ENCODE results near the gene SRRD.

Gene SRRD

GRCh38 chr22:26445577-26446275 lies 38.0 kb upstream of the SRRD start:
- H3K9me3 ChIP-seq (ENCODE audit: control insufficient read depth, insufficient read depth, low read depth, low read length) = no peaks in the 10 kb centered on the region
- H3K9ac ChIP-seq (ENCODE audit: low read length) = no peak overlapping the region
- no peak overlapping the region for H3K27ac ChIP-seq (ENCODE audit: low read depth, low read length)
- peaks cover under 1% of the 10 kb centered on the region; the same call in 1 of the 2 replicates for H3K36me3 ChIP-seq (ENCODE audit: control insufficient read depth, insufficient read depth, low read length)
- H3K4me3 ChIP-seq (ENCODE audit: low read depth, low read length) = no peak overlapping the region
- H3K4me1 ChIP-seq (ENCODE audit: control insufficient read depth, insufficient read depth, low read length) = no peaks in the 10 kb centered on the region
- H3K27me3 ChIP-seq (ENCODE audit: control insufficient read depth, insufficient read depth, low read length) = no peaks in the 10 kb centered on the region

- Histone ChIP-seq H3K36me3 (ENCODE audit: control insufficient read depth, insufficient read depth, low read length) (peaks cover 11% of the 10 kb centered on the region), H3K9me3 (ENCODE audit: control insufficient read depth, insufficient read depth, low read depth, low read length) (no peaks in the 10 kb centered on the region), H3K27ac (ENCODE audit: low read depth, low read length) (no peak overlapping the region), H3K27me3 (ENCODE audit: control insufficient read depth, insufficient read depth, low read length) (no peaks in the 10 kb centered on the region), H3K9ac (ENCODE audit: low read length) (no peak overlapping the region), H3K4me3 (ENCODE audit: low read depth, low read length) (no peak overlapping the region), H3K4me1 (ENCODE audit: control insufficient read depth, insufficient read depth, low read length) (no peaks in the 10 kb centered on the region)
Measured at GRCh38 chr22:26446808-26447515, 36.7 kb upstream of the SRRD start.

- no peaks in the 10 kb centered on the region for H3K4me1 ChIP-seq (ENCODE audit: control insufficient read depth, insufficient read depth, low read length)
Measured at GRCh38 chr22:26447584-26448329, 35.9 kb upstream of the SRRD start.

GRCh38 chr22:26448334-26448733 lies 35.3 kb upstream of the SRRD start:
- H3K36me3 ChIP-seq (ENCODE audit: control insufficient read depth, insufficient read depth, low read length) = peaks cover 24% of the 10 kb centered on the region
- no peaks in the 10 kb centered on the region for H3K27me3 ChIP-seq (ENCODE audit: control insufficient read depth, insufficient read depth, low read length)
- no peaks in the 10 kb centered on the region for H3K9me3 ChIP-seq (ENCODE audit: control insufficient read depth, insufficient read depth, low read depth, low read length)
- H3K4me1 ChIP-seq (ENCODE audit: control insufficient read depth, insufficient read depth, low read length) = no peaks in the 10 kb centered on the region
- H3K4me3 ChIP-seq (ENCODE audit: low read depth, low read length) = no peak overlapping the region
- H3K27ac ChIP-seq (ENCODE audit: low read depth, low read length) = no peak overlapping the region
- H3K9ac ChIP-seq (ENCODE audit: low read length) = no peak overlapping the region

More at GRCh38 chr22:26447584-26448329, 35.9 kb upstream of the SRRD start:
- Histone ChIP-seq H3K36me3 (ENCODE audit: control insufficient read depth, insufficient read depth, low read length) (peaks cover 19% of the 10 kb centered on the region), H3K27me3 (ENCODE audit: control insufficient read depth, insufficient read depth, low read length) (no peaks in the 10 kb centered on the region), H3K27ac (ENCODE audit: low read depth, low read length) (no peak overlapping the region), H3K9me3 (ENCODE audit: control insufficient read depth, insufficient read depth, low read depth, low read length) (no peaks in the 10 kb centered on the region), H3K4me3 (ENCODE audit: low read depth, low read length) (no peak overlapping the region), H3K9ac (ENCODE audit: low read length) (no peak overlapping the region)

GRCh38 chr22:26448941-26449340 lies 34.7 kb upstream of the SRRD start:
- Histone ChIP-seq H3K4me3 (ENCODE audit: low read depth, low read length) (no peak overlapping the region), H3K9ac (ENCODE audit: low read length) (no peak overlapping the region), H3K4me1 (ENCODE audit: control insufficient read depth, insufficient read depth, low read length) (no peaks in the 10 kb centered on the region), H3K9me3 (ENCODE audit: control insufficient read depth, insufficient read depth, low read depth, low read length) (no peaks in the 10 kb centered on the region), H3K27me3 (ENCODE audit: control insufficient read depth, insufficient read depth, low read length) (no peaks in the 10 kb centered on the region), H3K36me3 (ENCODE audit: control insufficient read depth, insufficient read depth, low read length) (peaks cover 30% of the 10 kb centered on the region), H3K27ac (ENCODE audit: low read depth, low read length) (no peak overlapping the region)

- Histone ChIP-seq H3K27me3 (ENCODE audit: control insufficient read depth, insufficient read depth, low read length) (no peaks in the 10 kb centered on the region), H3K9me3 (ENCODE audit: control insufficient read depth, insufficient read depth, low read depth, low read length) (no peaks in the 10 kb centered on the region), H3K4me3 (ENCODE audit: low read depth, low read length) (no peak overlapping the region), H3K9ac (ENCODE audit: low read length) (no peak overlapping the region), H3K4me1 (ENCODE audit: control insufficient read depth, insufficient read depth, low read length) (no peaks in the 10 kb centered on the region), H3K27ac (ENCODE audit: low read depth, low read length) (no peak overlapping the region), H3K36me3 (ENCODE audit: control insufficient read depth, insufficient read depth, low read length) (peaks cover 34% of the 10 kb centered on the region)
Measured at GRCh38 chr22:26450453-26451185, 33.1 kb upstream of the SRRD start.

GRCh38 chr22:26452236-26453016 lies 31.3 kb upstream of the SRRD start:
- Histone ChIP-seq H3K36me3 (ENCODE audit: control insufficient read depth, insufficient read depth, low read length) (peaks cover 51% of the 10 kb centered on the region), H3K27me3 (ENCODE audit: control insufficient read depth, insufficient read depth, low read length) (no peaks in the 10 kb centered on the region), H3K27ac (ENCODE audit: low read depth, low read length) (no peak overlapping the region), H3K4me3 (ENCODE audit: low read depth, low read length) (no peak overlapping the region), H3K9ac (ENCODE audit: low read length) (no peak overlapping the region), H3K9me3 (ENCODE audit: control insufficient read depth, insufficient read depth, low read depth, low read length) (no peaks in the 10 kb centered on the region), H3K4me1 (ENCODE audit: control insufficient read depth, insufficient read depth, low read length) (no peaks in the 10 kb centered on the region)

- Histone ChIP-seq H3K27me3 (ENCODE audit: control insufficient read depth, insufficient read depth, low read length) (no peaks in the 10 kb centered on the region), H3K36me3 (ENCODE audit: control insufficient read depth, insufficient read depth, low read length) (peaks cover 59% of the 10 kb centered on the region), H3K27ac (ENCODE audit: low read depth, low read length) (no peak overlapping the region), H3K9ac (ENCODE audit: low read length) (no peak overlapping the region), H3K9me3 (ENCODE audit: control insufficient read depth, insufficient read depth, low read depth, low read length) (no peaks in the 10 kb centered on the region), H3K4me1 (ENCODE audit: control insufficient read depth, insufficient read depth, low read length) (no peaks in the 10 kb centered on the region), H3K4me3 (ENCODE audit: low read depth, low read length) (no peak overlapping the region)
Measured at GRCh38 chr22:26453216-26453615, 30.5 kb upstream of the SRRD start.

GRCh38 chr22:26453812-26454500 lies 29.7 kb upstream of the SRRD start:
- Histone ChIP-seq H3K4me3 (ENCODE audit: low read depth, low read length) (no peak overlapping the region), H3K36me3 (ENCODE audit: control insufficient read depth, insufficient read depth, low read length) (peaks cover 64% of the 10 kb centered on the region), H3K4me1 (ENCODE audit: control insufficient read depth, insufficient read depth, low read length) (no peaks in the 10 kb centered on the region), H3K9ac (ENCODE audit: low read length) (no peak overlapping the region), H3K9me3 (ENCODE audit: control insufficient read depth, insufficient read depth, low read depth, low read length) (no peaks in the 10 kb centered on the region), H3K27ac (ENCODE audit: low read depth, low read length) (no peak overlapping the region), H3K27me3 (ENCODE audit: control insufficient read depth, insufficient read depth, low read length) (no peaks in the 10 kb centered on the region)
